ENCODE data around the gene AGMO. TPM values are rescaled to one million over a fixed set of nuclear protein-coding genes. Genes with fewer than 3 reads are reported as not detected.

AGMO gene
- total and polyA plus RNA-seq, 2 donors (not counting 1 experiment from before 2014, with no cell fraction given): not detected

DNA sequence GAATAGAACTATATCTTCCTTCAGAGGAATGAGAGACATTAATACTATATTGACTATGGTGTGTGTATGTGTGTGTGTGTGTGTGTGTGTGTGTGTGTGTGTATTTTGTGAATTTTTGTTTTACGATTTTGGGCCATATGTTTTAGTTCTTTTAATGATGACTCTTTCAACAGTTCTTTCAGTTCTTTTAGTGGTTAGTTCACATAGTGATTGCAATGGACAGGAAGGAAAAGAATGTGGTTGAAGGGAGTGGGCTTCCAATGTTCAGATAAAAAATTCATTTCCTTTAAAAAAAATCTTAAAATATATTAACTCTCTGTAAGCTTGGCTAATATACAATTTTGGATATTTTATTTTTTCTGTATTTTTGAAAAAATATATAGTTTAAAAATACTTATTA lies 343.6 kb downstream of the AGMO start:
- TF ChIP-seq CTCF (IDR thresholded peaks at IDR 0.05) (no peak), EZH2 (IDR thresholded peaks at IDR 0.05; ENCODE audit: borderline replicate concordance, insufficient read depth, low read depth, low read length, poor library complexity, severe bottlenecking) (no peak)
- H4K20me1 ChIP-seq (ENCODE audit: control insufficient read depth, insufficient read depth, low read length, poor library complexity, severe bottlenecking): no peaks in the 10 kb centered on the region
- H3K27me3 ChIP-seq (replicated peaks in 1 of 4; ENCODE audit: control extremely low read depth in 1 of 4, control insufficient read depth in 3 of 4, insufficient read depth in 4 of 4, low read length in 3 of 4): no peaks in the 10 kb centered on the region
- POLR2A ChIA-PET: no interaction called here
- H3K36me3 ChIP-seq (replicated peaks in 1 of 2; ENCODE audit: control extremely low read depth in 1 of 2, control insufficient read depth in 1 of 2, extremely low read depth in 1 of 2, insufficient read depth in 2 of 2, low read length in 1 of 2): no peaks in the 10 kb centered on the region
- no peak overlapping the region for H3K27ac ChIP-seq (ENCODE audit: low read length in 2 of 2)
- Mint-ChIP-seq H3K27ac (no peak overlapping the region), H3K4me1 (no peaks in the 10 kb centered on the region), H3K27me3 (no peaks in the 10 kb centered on the region), H3K4me3 (no peak overlapping the region), H3K9me3 (ENCODE audit: insufficient read depth) (peaks cover 3% of the 10 kb centered on the region)
- intact Hi-C loops (cut with micrococcal nuclease): no loop called here
- no CpG with 5 or more reads among the region's 1 CpG for WGBS (ENCODE audit: insufficient coverage)
- no peak overlapping the region for H3K4me2 ChIP-seq (replicated peaks; ENCODE audit: low read depth, low read length, poor library complexity, severe bottlenecking)
- H3K4me1 ChIP-seq (ENCODE audit: control insufficient read depth in 2 of 2, insufficient read depth in 2 of 2, low read length in 2 of 2): no peaks in the 10 kb centered on the region
- H2AFZ ChIP-seq (ENCODE audit: insufficient read depth, low read depth, low read length, poor library complexity, severe bottlenecking): no peak overlapping the region
- H3K79me2 ChIP-seq (ENCODE audit: control insufficient read depth, insufficient read depth, low read length): no peaks in the 10 kb centered on the region
- DNase-seq (no peak), ATAC-seq (ENCODE audit: low read depth) (no peak)
- CTCF ChIA-PET: no interaction called here
- H3K9ac ChIP-seq (ENCODE audit: low read length): no peak overlapping the region
- H3K4me3 ChIP-seq (ENCODE audit: control extremely low read depth in 1 of 5, extremely low read depth in 1 of 5, insufficient read depth in 1 of 5, low read depth in 2 of 5, low read length in 4 of 5): no peak overlapping the region
- H3K9me3 ChIP-seq (ENCODE audit: control extremely low read depth in 1 of 3, control insufficient read depth in 2 of 3, insufficient read depth in 1 of 3, low read length in 2 of 3): no peaks in the 10 kb centered on the region

DNA sequence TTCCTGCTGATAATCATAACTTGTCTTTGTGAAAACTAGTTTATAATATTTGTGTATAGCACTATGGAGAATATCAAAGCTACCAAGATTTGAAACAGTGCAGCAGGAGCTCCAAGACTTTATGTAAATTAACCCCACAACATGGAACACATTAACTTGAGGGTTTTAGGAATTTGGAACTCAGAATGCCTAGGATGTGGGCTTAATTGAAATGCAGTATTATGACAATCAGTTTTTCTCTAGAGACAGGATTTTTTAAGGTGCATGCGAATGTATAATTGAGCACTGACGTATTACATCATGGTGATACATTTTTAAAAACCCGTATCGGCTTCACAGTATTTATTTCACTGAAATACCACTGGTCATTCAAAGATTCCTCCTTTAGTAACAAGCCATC lies 346.2 kb downstream of the AGMO start:
- Histone ChIP-seq H3K27ac (ENCODE audit: low read length in 2 of 2) (no peak overlapping the region), H3K9ac (ENCODE audit: low read length) (no peak overlapping the region), H3K79me2 (ENCODE audit: control insufficient read depth, insufficient read depth, low read length) (no peaks in the 10 kb centered on the region), H3K4me1 (ENCODE audit: control insufficient read depth in 2 of 2, insufficient read depth in 2 of 2, low read length in 2 of 2) (no peaks in the 10 kb centered on the region), H2AFZ (ENCODE audit: insufficient read depth, low read depth, low read length, poor library complexity, severe bottlenecking) (no peak overlapping the region), H3K27me3 (replicated peaks in 1 of 4; ENCODE audit: control extremely low read depth in 1 of 4, control insufficient read depth in 3 of 4, insufficient read depth in 4 of 4, low read length in 3 of 4) (no peaks in the 10 kb centered on the region), H4K20me1 (ENCODE audit: control insufficient read depth, insufficient read depth, low read length, poor library complexity, severe bottlenecking) (no peaks in the 10 kb centered on the region), H3K9me3 (ENCODE audit: control extremely low read depth in 1 of 3, control insufficient read depth in 2 of 3, insufficient read depth in 1 of 3, low read length in 2 of 3) (no peaks in the 10 kb centered on the region), H3K4me2 (replicated peaks; ENCODE audit: low read depth, low read length, poor library complexity, severe bottlenecking) (no peak overlapping the region), H3K4me3 (ENCODE audit: control extremely low read depth in 1 of 5, extremely low read depth in 1 of 5, insufficient read depth in 1 of 5, low read depth in 2 of 5, low read length in 4 of 5) (no peak overlapping the region), H3K36me3 (replicated peaks in 1 of 2; ENCODE audit: control extremely low read depth in 1 of 2, control insufficient read depth in 1 of 2, extremely low read depth in 1 of 2, insufficient read depth in 2 of 2, low read length in 1 of 2) (no peaks in the 10 kb centered on the region)
- H3K4me1 Mint-ChIP-seq: no peaks in the 10 kb centered on the region
- CTCF ChIA-PET: no interaction called here
- H3K27me3 Mint-ChIP-seq: no peaks in the 10 kb centered on the region
- H3K27ac Mint-ChIP-seq: no peak overlapping the region
- POLR2A ChIA-PET: no interaction called here
- WGBS (ENCODE audit: insufficient coverage): 100% methylated on average over 2 of the region's 4 CpGs
- no peak overlapping the region for H3K4me3 Mint-ChIP-seq
- intact Hi-C loops (cut with micrococcal nuclease): no loop called here
- no peak for DNase-seq
- peaks cover 3% of the 10 kb centered on the region for H3K9me3 Mint-ChIP-seq (ENCODE audit: insufficient read depth)
- TF ChIP-seq CTCF (IDR thresholded peaks at IDR 0.05) (no peak), EZH2 (IDR thresholded peaks at IDR 0.05; ENCODE audit: borderline replicate concordance, insufficient read depth, low read depth, low read length, poor library complexity, severe bottlenecking) (no peak)
- no peak for ATAC-seq (ENCODE audit: low read depth)

Data from B cell (primary cell).